OCI-LY1 (cell line): Measurements from ENCODE around the gene OXLD1.

Experiments used
- CTCF ChIP-seq: fragments of 200-600 bp; sonication (generic), shearing (Covaris generic); IDR thresholded peaks from 2 replicates; pipeline ENCODE4 v1.5.1; 2017; ENCODE audit warnings: mild to moderate bottlenecking, antibody characterized with exemption, low read length, moderate library complexity, mixed read lengths
- EZH2 ChIP-seq: fragments of 200-600 bp; sonication (generic), shearing (Covaris generic); IDR thresholded peaks from 2 replicates; pipeline ENCODE4 v1.8.0; 2017; ENCODE audit warnings: borderline replicate concordance, mixed run types, mild to moderate bottlenecking, antibody characterized with exemption, low read length, moderate library complexity, mixed read lengths

GRCh38 chr17:81651692-81652091 lies 14.7 kb downstream of the OXLD1 start:
- TF ChIP-seq CTCF (no peak), EZH2 (no peak)
